ENCODE results near the gene SKIDA1. TPM values are rescaled to one million over a fixed set of nuclear protein-coding genes. Genes with fewer than 3 reads are reported as not detected.

SKIDA1 gene
- total RNA-seq, 1 experiment from 2014 or later, result 0.34 TPM

DNA sequence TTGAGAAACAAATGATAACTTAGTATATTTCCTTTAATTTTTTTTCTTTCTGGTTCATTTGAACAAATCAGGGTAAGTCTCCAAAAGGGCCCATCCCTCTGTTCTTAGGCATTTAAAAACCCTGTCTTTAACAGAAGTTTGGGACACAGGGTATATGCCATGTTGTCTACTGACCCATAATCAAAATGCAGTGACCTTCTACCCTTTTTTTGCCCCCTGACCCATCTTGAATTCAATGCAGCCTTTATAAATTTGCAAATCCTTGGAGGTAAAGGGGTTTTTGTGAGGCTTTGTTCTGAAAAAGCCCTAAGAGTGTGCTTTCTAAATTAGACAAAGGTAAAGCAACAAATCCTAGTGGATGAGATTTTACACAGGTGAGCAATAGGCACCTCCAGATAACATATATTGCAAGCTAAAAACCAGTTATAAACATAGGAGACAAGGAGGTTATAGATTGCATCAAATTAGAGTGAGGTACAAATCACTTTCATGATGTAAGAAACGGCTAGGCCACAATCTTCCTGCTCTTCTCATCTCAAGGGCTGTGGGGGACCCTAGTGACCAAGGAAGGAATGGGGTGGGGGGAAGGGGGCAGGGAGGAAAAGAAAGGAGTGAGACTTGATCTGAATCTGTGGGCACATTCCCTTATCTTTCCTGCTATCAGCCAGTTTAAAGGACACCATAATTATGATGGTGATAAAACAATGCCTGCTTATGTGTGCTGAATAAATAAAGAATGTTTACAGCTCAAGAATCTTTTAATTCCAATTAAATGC lies 2.7 kb downstream of the SKIDA1 start:
- H3K27ac ChIP-seq (ENCODE audit: low read depth, low read length), result no peak overlapping the region
- CTCF ChIA-PET, result no interaction called here

GRCh38 chr10:21521751-21522533 lies 3.5 kb downstream of the SKIDA1 start:
- H3K9ac ChIP-seq (ENCODE audit: low read length), result no peak overlapping the region

More for the DNA sequence above, 2.7 kb downstream of the SKIDA1 start:
- ChIA-PET RAD21 (ENCODE audit: low non-redundant PET in 1 of 2, low total read pairs in 2 of 2, uncharacterized antibody in 2 of 2, unreplicated experiment in 2 of 2) (no interaction called here), POLR2A (no interaction called here)
- Histone ChIP-seq H3K27me3 (ENCODE audit: insufficient read depth, low read length) (no peaks in the 10 kb centered on the region), H4K20me1 (ENCODE audit: insufficient read depth) (no peaks in the 10 kb centered on the region), H3K36me3 (ENCODE audit: control insufficient read depth in 1 of 2, insufficient read depth in 2 of 2, low read length in 2 of 2) (no peaks in the 10 kb centered on the region), H3K4me3 (replicated peaks in 1 of 2; ENCODE audit: low read depth in 1 of 2, low read length in 2 of 2) (no peak overlapping the region), H3K9ac (ENCODE audit: low read length) (no peak overlapping the region), H3K9me2 (ENCODE audit: insufficient read depth) (no peaks in the 10 kb centered on the region), H3K9me3 (ENCODE audit: control insufficient read depth in 1 of 2, insufficient read depth in 1 of 2, low read depth in 1 of 2, low read length in 2 of 2) (no peaks in the 10 kb centered on the region), H2AFZ (ENCODE audit: low read depth, low read length, poor library complexity, severe bottlenecking) (peak overlapping the region; percentile 51), H3K79me2 (ENCODE audit: insufficient read depth, low read length) (no peaks in the 10 kb centered on the region), H3K4me2 (ENCODE audit: low read length) (no peak overlapping the region), H3K4me1 (ENCODE audit: control insufficient read depth in 1 of 2, insufficient read depth in 2 of 2, low read length in 2 of 2) (peaks cover 17 to 48% of the 10 kb centered on the region in 2 experiments)
- ATAC-seq (no peak), DNase-seq (ENCODE audit: low read depth, low spot score) (no peak)
- no TSS peak for BruUV-seq (replicated peaks)
- intact Hi-C loops (cut with micrococcal nuclease), result no loop called here
- no peak for TF ChIP-seq TCF7L2 (IDR thresholded peaks at IDR 0.05; ENCODE audit: borderline replicate concordance, extremely low read depth, insufficient read depth, insufficient read length)
- TF ChIP-seq YY1 (IDR thresholded peaks at IDR 0.05; ENCODE audit: extremely low read depth, insufficient replicate concordance, low read depth, low read length), result no peak
- TF ChIP-seq JUND (IDR thresholded peaks at IDR 0.05), result no peak
- no peak for TF ChIP-seq SRF (IDR thresholded peaks at IDR 0.05; ENCODE audit: low read depth)
- TF ChIP-seq ZNF274 (IDR thresholded peaks at IDR 0.05; ENCODE audit: low read depth, low read length), result no peak
- TF ChIP-seq, protein P1, sequence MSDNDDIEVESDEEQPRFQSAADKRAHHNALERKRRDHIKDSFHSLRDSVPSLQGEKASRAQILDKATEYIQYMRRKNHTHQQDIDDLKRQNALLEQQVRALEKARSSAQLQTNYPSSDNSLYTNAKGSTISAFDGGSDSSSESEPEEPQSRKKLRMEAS (IDR thresholded peaks at IDR 0.05), result no peak
- TF ChIP-seq ZFX (IDR thresholded peaks at IDR 0.05), result no peak
- TF ChIP-seq POLR2AphosphoS5 (IDR thresholded peaks at IDR 0.05; ENCODE audit: low read depth, low read length), result no peak

More at GRCh38 chr10:21521751-21522533, 3.5 kb downstream of the SKIDA1 start:
- no peaks in the 10 kb centered on the region for H3K36me3 ChIP-seq (ENCODE audit: control insufficient read depth in 1 of 2, insufficient read depth in 2 of 2, low read length in 2 of 2)
- peaks cover 18 to 49% of the 10 kb centered on the region in 2 experiments for H3K4me1 ChIP-seq (ENCODE audit: control insufficient read depth in 1 of 2, insufficient read depth in 2 of 2, low read length in 2 of 2)
- intact Hi-C loops (cut with micrococcal nuclease), result no loop called here
- H3K27ac ChIP-seq (ENCODE audit: low read depth, low read length), result no peak overlapping the region
- H2AFZ ChIP-seq (ENCODE audit: low read depth, low read length, poor library complexity, severe bottlenecking), result no peak overlapping the region
- H3K9me2 ChIP-seq (ENCODE audit: insufficient read depth), result no peaks in the 10 kb centered on the region
- no peaks in the 10 kb centered on the region for H4K20me1 ChIP-seq (ENCODE audit: insufficient read depth)
- H3K4me3 ChIP-seq (replicated peaks in 1 of 2; ENCODE audit: low read depth in 1 of 2, low read length in 2 of 2), result no peak overlapping the region
- ChIA-PET RAD21 (ENCODE audit: low non-redundant PET in 1 of 2, low total read pairs in 2 of 2, uncharacterized antibody in 2 of 2, unreplicated experiment in 2 of 2) (no interaction called here), CTCF (interaction anchor here (1.0 kb wide), 1 partner anchor 26 kb away, joined by 3 read pairs; no protein-coding TSS in a partner anchor), POLR2A (interaction anchor here (0.7 kb wide), 1 partner anchor 32 kb away, joined by 3 read pairs; no protein-coding TSS in a partner anchor)
- BruUV-seq (replicated peaks), result no TSS peak
- H3K9me3 ChIP-seq (ENCODE audit: control insufficient read depth in 1 of 2, insufficient read depth in 1 of 2, low read depth in 1 of 2, low read length in 2 of 2), result no peaks in the 10 kb centered on the region
- TF ChIP-seq YY1 (IDR thresholded peaks at IDR 0.05; ENCODE audit: extremely low read depth, insufficient replicate concordance, low read depth, low read length) (no peak), EZH2 (IDR thresholded peaks at IDR 0.05) (no peak), RAD21 (IDR thresholded peaks at IDR 0.05; ENCODE audit: low read depth) (no peak)
- TF ChIP-seq, protein P2, sequence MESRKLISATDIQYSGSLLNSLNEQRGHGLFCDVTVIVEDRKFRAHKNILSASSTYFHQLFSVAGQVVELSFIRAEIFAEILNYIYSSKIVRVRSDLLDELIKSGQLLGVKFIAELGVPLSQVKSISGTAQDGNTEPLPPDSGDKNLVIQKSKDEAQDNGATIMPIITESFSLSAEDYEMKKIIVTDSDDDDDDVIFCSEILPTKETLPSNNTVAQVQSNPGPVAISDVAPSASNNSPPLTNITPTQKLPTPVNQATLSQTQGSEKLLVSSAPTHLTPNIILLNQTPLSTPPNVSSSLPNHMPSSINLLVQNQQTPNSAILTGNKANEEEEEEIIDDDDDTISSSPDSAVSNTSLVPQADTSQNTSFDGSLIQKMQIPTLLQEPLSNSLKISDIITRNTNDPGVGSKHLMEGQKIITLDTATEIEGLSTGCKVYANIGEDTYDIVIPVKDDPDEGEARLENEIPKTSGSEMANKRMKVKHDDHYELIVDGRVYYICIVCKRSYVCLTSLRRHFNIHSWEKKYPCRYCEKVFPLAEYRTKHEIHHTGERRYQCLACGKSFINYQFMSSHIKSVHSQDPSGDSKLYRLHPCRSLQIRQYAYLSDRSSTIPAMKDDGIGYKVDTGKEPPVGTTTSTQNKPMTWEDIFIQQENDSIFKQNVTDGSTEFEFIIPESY (IDR thresholded peaks at IDR 0.05; ENCODE audit: extremely low read depth, insufficient replicate concordance, low read length), result no peak
- DNase-seq (ENCODE audit: low read depth, low spot score) (no peak), ATAC-seq (no peak)
- no peaks in the 10 kb centered on the region for H3K79me2 ChIP-seq (ENCODE audit: insufficient read depth, low read length)
- no peak overlapping the region for H3K4me2 ChIP-seq (ENCODE audit: low read length)
- H3K27me3 ChIP-seq (ENCODE audit: insufficient read depth, low read length), result no peaks in the 10 kb centered on the region
